H1 (cell line): Measurements from ENCODE around the gene PLEKHA3. TPM values are rescaled to one million over a fixed set of nuclear protein-coding genes. Genes with fewer than 3 reads are reported as not detected.

Experiments used
- E2F6 ChIP-seq: IDR thresholded peaks from 2 replicates; pipeline ENCODE4 v1.6.1; 2012; ENCODE audit warnings: inconsistent platforms
- HDAC2 ChIP-seq, 2 experiments: fragments of 300-600 bp in 1 of 2; sonication (generic) in 1 of 2; IDR thresholded peaks; 2 replicates each; pipeline ENCODE4 v1.6.1; 2011 to 2012; ENCODE audit warnings: low read depth in 2 of 2, low read length in 2 of 2, mild to moderate bottlenecking in 2 of 2, moderate library complexity in 2 of 2, borderline replicate concordance in 1 of 2, inconsistent platforms in 1 of 2
- polyA plus RNA-seq, 7 experiments: library from polyadenylated mRNA; depleted of rRNA in 3 of 7; stranded (reverse) in 5 of 7; unstranded in 2 of 7; fragments of >200 nt in 5 of 7; fragments of 200-250 nt in 2 of 7; gene quantifications; 1 replicate in 5 of 7; 2 replicates in 1 of 7; 4 replicates in 1 of 7; pipeline versions ENCODE4 v1.2.1 to v1.2.3, GENCODE V29; 2011 to 2013; ENCODE audit warnings: missing spikeins in 2 of 7, mixed read lengths in 2 of 7
- total RNA-seq: library from RNA; stranded (reverse); fragmentation: NEBNext Ultra II Directional; extraction: Animal tissue kit (Norgen Biotek cat#: 25700); gene quantifications from 2 replicates; pipeline ENCODE4 v1.2.1, GENCODE V29; 2021

PLEKHA3 gene
- total and polyA plus RNA-seq, 2 of the 8 experiments (the other 6 are each of a cell fraction or from before 2014, with no cell fraction given) = 1.9 to 20.1 TPM

- TF ChIP-seq E2F6 (no peak), HDAC2 (IDR thresholded peaks at IDR 0.05; ENCODE audit: borderline replicate concordance in 1 of 2, low read depth in 2 of 2, low read length in 2 of 2) (no peak)
These were observed 30.1 kb downstream of the PLEKHA3 start (continued) for GRCh38 chr2:178510384-178510783.
